ENCODE data around the gene F8A1. TPM values are rescaled to one million over a fixed set of nuclear protein-coding genes. Genes with fewer than 3 reads are reported as not detected.
"Not testable (repeated sequence)": the region's sequence is repeated elsewhere in the genome, so short reads cannot be mapped to it uniquely, and the experiment has no call there.

The F8A1 gene
- total and polyA plus RNA-seq, 2 of the 4 experiments (the other 2 are of a cell fraction): 0.54 to 8.3 TPM

DNA sequence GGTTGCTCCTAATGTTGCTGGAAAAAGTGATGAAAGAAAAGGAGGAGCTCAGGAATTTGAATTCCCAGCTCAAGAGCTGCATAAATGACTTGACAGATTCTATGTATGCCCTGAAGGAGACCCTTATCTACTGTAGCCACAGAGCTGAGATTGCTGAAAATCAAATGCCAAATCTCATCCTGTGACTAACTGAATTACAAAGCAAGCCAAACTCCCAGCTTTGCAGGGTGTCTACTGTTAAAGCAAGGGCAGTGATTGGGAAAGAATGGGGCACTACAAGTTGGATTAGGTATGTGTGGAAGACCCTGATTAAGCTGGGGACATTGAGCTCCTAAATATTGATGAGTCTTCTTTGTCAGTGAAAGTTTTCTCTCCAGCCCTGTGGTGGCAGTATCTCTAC, 30.9 kb upstream of the F8A1 start:
- no peak for DNase-seq
- Histone ChIP-seq H2BK15ac (ENCODE audit: low read depth, low read length) (no peak overlapping the region), H3K27me3 (ENCODE audit: control insufficient read depth, insufficient read depth, low read length) (no peaks in the 10 kb centered on the region), H3K4me2 (ENCODE audit: low read depth, low read length) (no peak overlapping the region), H3K18ac (ENCODE audit: low read depth, low read length) (no peak overlapping the region), H2AFZ (replicated peaks; ENCODE audit: low read length, poor library complexity) (no peak overlapping the region), H3K4me3 (ENCODE audit: insufficient read depth, low read depth, low read length) (no peak overlapping the region), H3K4ac (ENCODE audit: low read depth, low read length) (no peak overlapping the region), H3K4me1 (ENCODE audit: control insufficient read depth, insufficient read depth, low read length) (no peaks in the 10 kb centered on the region), H3K9me1 (ENCODE audit: insufficient read depth, low read length) (no peaks in the 10 kb centered on the region), H3K27ac (ENCODE audit: insufficient read depth, low read length) (no peak overlapping the region), H2BK5ac (ENCODE audit: low read depth, low read length, poor library complexity, severe bottlenecking) (no peak overlapping the region), H3K9me3 (ENCODE audit: control insufficient read depth, insufficient read depth, low read length) (0 out of 2 replicates have a peak, but pooled peaks cover 3% of the 10 kb centered on the region), H3K36me3 (ENCODE audit: control insufficient read depth, insufficient read depth, low read length) (no peaks in the 10 kb centered on the region), H2AK9ac (replicated peaks; ENCODE audit: low read depth, low read length, poor library complexity) (no peak overlapping the region), H2BK20ac (ENCODE audit: low read depth, low read length) (no peak overlapping the region), H3K23ac (ENCODE audit: low read depth, low read length) (no peak overlapping the region), H4K20me1 (ENCODE audit: insufficient read depth, low read length) (no peaks in the 10 kb centered on the region), H4K8ac (ENCODE audit: low read depth in 2 of 2, low read length in 2 of 2) (no peak overlapping the region), H4K5ac (ENCODE audit: low read depth, low read length) (no peak overlapping the region), H3K14ac (replicated peaks; ENCODE audit: low read depth, low read length) (no peak overlapping the region), H3K56ac (ENCODE audit: extremely low read depth, insufficient read depth, low read length) (no peak overlapping the region), H2AK5ac (ENCODE audit: low read depth, low read length) (no peak overlapping the region), H3K79me1 (ENCODE audit: low read depth in 1 of 2, low read length in 2 of 2) (no peaks in the 10 kb centered on the region), H2BK120ac (ENCODE audit: low read depth, low read length) (no peak overlapping the region), H4K91ac (ENCODE audit: insufficient read depth, low read depth, low read length) (no peak overlapping the region), H3K9ac (ENCODE audit: low read depth, low read length) (no peak overlapping the region)
- BruUV-seq (replicated peaks): no TSS peak
- in situ Hi-C loops (cut with MboI; ENCODE audit: low sequenced_read_pairs): no loop called here
- ChIA-PET CTCF (no interaction called here), POLR2A (ENCODE audit: unreplicated experiment) (no interaction called here)
- intact Hi-C loops (cut with micrococcal nuclease): no loop called here
- dilution Hi-C loops (cut with HindIII; ENCODE audit: low sequenced_read_pairs, unreplicated experiment): no loop called here
- TF ChIP-seq FOS (IDR thresholded peaks at IDR 0.05; ENCODE audit: low read depth, low read length): no peak
- no peak for ATAC-seq (ENCODE audit: low read depth)

DNA sequence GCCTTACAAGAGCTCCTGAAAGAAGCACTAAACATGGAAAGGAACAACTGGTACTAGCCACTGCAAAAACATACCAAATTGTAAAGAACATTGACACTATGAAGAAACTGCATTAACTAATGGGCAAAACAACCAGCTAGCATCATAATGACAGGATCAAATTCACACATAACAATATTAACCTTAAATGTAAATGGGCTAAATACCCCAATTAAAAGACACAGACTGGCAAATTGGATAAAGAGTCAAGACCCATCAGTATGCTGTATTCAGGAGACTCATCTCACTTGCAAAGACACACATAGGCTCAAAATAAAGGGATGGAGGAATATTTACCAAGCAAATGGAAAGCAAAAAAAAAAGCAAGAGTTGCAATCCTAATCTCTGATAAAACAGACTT, 17.6 kb upstream of the F8A1 start:
- H3K27me3 ChIP-seq (ENCODE audit: control insufficient read depth, insufficient read depth, low read length); intact Hi-C loops (cut with micrococcal nuclease); H3K4me1 ChIP-seq (ENCODE audit: control insufficient read depth, insufficient read depth, low read length); H3K36me3 ChIP-seq (ENCODE audit: control insufficient read depth, insufficient read depth, low read length); H2AK9ac ChIP-seq (replicated peaks; ENCODE audit: low read depth, low read length, poor library complexity); H2BK120ac ChIP-seq (ENCODE audit: low read depth, low read length); H3K4me3 ChIP-seq (ENCODE audit: insufficient read depth, low read depth, low read length); H3K4me2 ChIP-seq (ENCODE audit: low read depth, low read length); H3K14ac ChIP-seq (replicated peaks; ENCODE audit: low read depth, low read length); CTCF ChIA-PET; H3K9me1 ChIP-seq (ENCODE audit: insufficient read depth, low read length); POLR2A ChIA-PET (ENCODE audit: unreplicated experiment); H3K9me3 ChIP-seq (ENCODE audit: control insufficient read depth, insufficient read depth, low read length); H3K18ac ChIP-seq (ENCODE audit: low read depth, low read length); DNase-seq; H2BK5ac ChIP-seq (ENCODE audit: low read depth, low read length, poor library complexity, severe bottlenecking); H3K79me1 ChIP-seq (ENCODE audit: low read depth in 1 of 2, low read length in 2 of 2); H3K23ac ChIP-seq (ENCODE audit: low read depth, low read length); H2AK5ac ChIP-seq (ENCODE audit: low read depth, low read length); H4K8ac ChIP-seq (ENCODE audit: low read depth in 2 of 2, low read length in 2 of 2); H3K27ac ChIP-seq (ENCODE audit: insufficient read depth, low read length); H2BK15ac ChIP-seq (ENCODE audit: low read depth, low read length); H3K9ac ChIP-seq (ENCODE audit: low read depth, low read length); BruUV-seq (replicated peaks); ATAC-seq (ENCODE audit: low read depth); H4K5ac ChIP-seq (ENCODE audit: low read depth, low read length); H3K4ac ChIP-seq (ENCODE audit: low read depth, low read length); dilution Hi-C loops (cut with HindIII; ENCODE audit: low sequenced_read_pairs, unreplicated experiment); H2AFZ ChIP-seq (replicated peaks; ENCODE audit: low read length, poor library complexity); H4K20me1 ChIP-seq (ENCODE audit: insufficient read depth, low read length); H3K56ac ChIP-seq (ENCODE audit: extremely low read depth, insufficient read depth, low read length); in situ Hi-C loops (cut with MboI; ENCODE audit: low sequenced_read_pairs); H4K91ac ChIP-seq (ENCODE audit: insufficient read depth, low read depth, low read length); H2BK20ac ChIP-seq (ENCODE audit: low read depth, low read length): not testable (repeated sequence)

Data from IMR-90 (cell line).